ENCODE data around the gene OR8D1. TPM values are rescaled to one million over a fixed set of nuclear protein-coding genes. Genes with fewer than 3 reads are reported as not detected.

Gene OR8D1
- not detected in 2 replicates for total RNA-seq

GRCh38 chr11:124313849-124314248 is at the start of gene OR8D1:
Gene OR8D1 (minus strand): TSS chr11:124313949. CDS start chr11:124310766, 3,183 bp downstream.

GRCh38 chr11:124320097-124320496 is 6.3 kb upstream of the OR8D1 start, which contains the start of gene OR8D2:
Gene OR8D2 (minus strand): TSS chr11:124320197. CDS start chr11:124320197, 0 bp downstream.

GRCh38 chr11:124256076-124256475 is 57.7 kb downstream of the OR8D1 start, which contains the start of gene OR8G5:
Gene OR8G5 (plus strand): TSS chr11:124256376. CDS start chr11:124264932, 8,556 bp downstream.

Other genes with a start within 250 kb of the OR8D1 start
- gene VWA5A, start 198.5 kb downstream of the OR8D1 start, total RNA-seq, result 64.4 and 108 TPM in 2 replicates
- under 0.01 TPM in 1 of 2 replicates, not detected in the other for gene OR10D3, start 130.6 kb downstream of the OR8D1 start, total RNA-seq
- gene OR8G1, start 72.9 kb downstream of the OR8D1 start, total RNA-seq, result 0.43 TPM in 1 of 2 replicates, not detected in the other
- not detected in 2 replicates for gene OR8G5, start 57.6 kb downstream of the OR8D1 start, total RNA-seq
- not detected in 2 replicates for gene OR8D2, start 6.2 kb upstream of the OR8D1 start, total RNA-seq
- not detected in 2 replicates for gene OR8B2, start 70.5 kb upstream of the OR8D1 start, total RNA-seq
- gene OR8B3, start 85.1 kb upstream of the OR8D1 start, total RNA-seq, result not detected in 2 replicates
- not detected in 2 replicates for gene OR8B4, start 110.9 kb upstream of the OR8D1 start, total RNA-seq
- gene OR8B8, start 131.7 kb upstream of the OR8D1 start, total RNA-seq, result not detected in 2 replicates
- not detected in 2 replicates for gene OR8B12, start 229.7 kb upstream of the OR8D1 start, total RNA-seq

Data from articular chondrocyte of knee joint (primary cell).